Esophagus muscularis mucosa (tissue), 4 donors: ENCODE measurements around the gene SAP25. TPM values are rescaled to one million over a fixed set of nuclear protein-coding genes. Genes with fewer than 3 reads are reported as not detected.

ENCODE experiments used
- DNase-seq: peaks from one replicate; pipeline ENCODE4 v3.0.0-alpha.2; 2017; ENCODE audit errors: extremely low spot score
- H3K27ac ChIP-seq, 4 donors: fragments of 200-600 bp; sonication (generic); replicated peaks in 1 of 4; 1 replicate in 3 of 4; 2 replicates in 1 of 4; pipeline ENCODE4 v1.5.1; 2016 to 2019; ENCODE audit warnings: mild to moderate bottlenecking in 1 of 4
- H3K27me3 ChIP-seq, 4 donors: fragments of 200-600 bp; sonication (generic); one replicate each; pipeline versions ENCODE4 v1.5.1 to v1.6.0; 2016 to 2019
- H3K36me3 ChIP-seq, 4 donors: fragments of 200-600 bp; sonication (generic); one replicate each; pipeline ENCODE4 v1.5.1; 2016 to 2019
- H3K4me1 ChIP-seq, 4 donors: fragments of 200-600 bp; sonication (generic); one replicate each; pipeline ENCODE4 v1.5.1; 2016 to 2019
- H3K4me3 ChIP-seq, 4 donors: fragments of 200-600 bp; sonication (generic); 1 replicate in 2 of 4; 2 replicates in 2 of 4; pipeline ENCODE4 v1.5.1; 2016 to 2019; ENCODE audit warnings: mild to moderate bottlenecking in 4 of 4, moderate library complexity in 1 of 4
- H3K9me3 ChIP-seq, 4 donors: fragments of 200-600 bp; sonication (generic); 1 replicate in 3 of 4; 2 replicates in 1 of 4; pipeline ENCODE4 v1.5.1; 2016 to 2019
- EP300 ChIP-seq: sonication (generic); formaldehyde crosslinking; IDR thresholded peaks from one replicate; pipeline ENCODE4 v1.6.1; 2017; ENCODE audit warnings: antibody characterized with exemption
- POLR2A ChIP-seq: fragments of 450-650 bp; IDR thresholded peaks from one replicate; pipeline ENCODE4 v1.6.1; 2017; ENCODE audit warnings: antibody characterized with exemption, moderate library complexity, mild to moderate bottlenecking, low read depth
- POLR2AphosphoS5 ChIP-seq, 2 donors: sonication (generic); formaldehyde crosslinking; IDR thresholded peaks; one replicate each; pipeline ENCODE4 v1.6.1; 2017; ENCODE audit warnings: antibody characterized with exemption in 2 of 2
- WGBS: methylation state at CpG from one replicate; pipeline ENCODE4 v1.1.5; 2018; 5-methylcytosine and 5-hydroxymethylcytosine counted together
- intact Hi-C: fragments of 100-400 bp; cut with DNase I; formaldehyde crosslinking; loops from one replicate; pipeline ENCODE4 v1.15.1; 2023
- total RNA-seq, 4 donors: library from RNA; depleted of rRNA; stranded (reverse); fragments of >200 nt; gene quantifications; one replicate each; pipeline versions ENCODE4 v1.1.0 to v1.2.1, GENCODE V29; 2016
- TF ChIP-seq, protein P1 (sequence below), 3 experiments: fragments of 200-600 bp in 2 of 3; fragments of 450-650 bp in 1 of 3; sonication (generic) in 2 of 3; IDR thresholded peaks; one replicate each; pipeline ENCODE4 v1.5.1; 2017 to 2019; ENCODE audit warnings: antibody characterized with exemption in 3 of 3, mild to moderate bottlenecking in 2 of 3, moderate library complexity in 1 of 3

SAP25 gene
- total RNA-seq, 4 donors from 2014 or later, result 0.83 to 0.92 TPM; not detected in 2

DNA sequence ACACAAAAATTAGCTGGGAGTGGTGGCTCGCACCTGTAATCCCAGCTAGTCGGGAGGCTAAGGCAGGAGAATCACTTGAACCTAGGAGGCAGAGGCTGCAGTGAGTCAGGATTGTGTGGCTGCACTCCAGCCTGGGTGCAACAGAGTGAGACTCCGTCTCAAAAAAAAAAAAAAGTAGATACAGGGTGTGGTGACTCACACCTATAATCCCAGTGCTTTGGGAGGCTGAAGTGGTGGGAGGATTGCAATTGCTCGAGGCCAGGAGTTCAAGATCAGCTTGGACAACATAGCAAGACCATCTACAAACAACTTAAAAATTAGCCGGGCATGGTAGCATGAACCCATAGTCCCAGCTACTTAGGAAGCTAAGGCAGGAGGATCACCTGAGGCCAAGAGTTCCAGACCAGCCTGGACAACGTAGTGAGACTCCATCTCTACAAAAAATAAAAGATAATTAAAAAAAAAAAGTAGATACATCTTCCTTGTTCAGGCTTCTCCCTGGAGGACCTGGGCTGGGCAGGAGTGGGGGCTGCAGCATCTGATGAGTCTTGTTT is 40.7 kb upstream of the SAP25 start:
- no peak overlapping the region for H3K4me3 ChIP-seq
- WGBS, result 82% methylated on average over 6 of the region's 6 CpGs
- H3K4me1 ChIP-seq, result peaks cover 14 to 17% (median 14%) of the 10 kb centered on the region in 4 donors
- DNase-seq, result no peak
- H3K27me3 ChIP-seq, result no peaks in the 10 kb centered on the region
- peaks cover 0 to 23% (median 8%) of the 10 kb centered on the region in 4 donors for H3K36me3 ChIP-seq
- TF ChIP-seq EP300, result no peak
- TF ChIP-seq POLR2AphosphoS5 (IDR thresholded peaks at IDR 0.05), result no peak
- TF ChIP-seq, protein P1, sequence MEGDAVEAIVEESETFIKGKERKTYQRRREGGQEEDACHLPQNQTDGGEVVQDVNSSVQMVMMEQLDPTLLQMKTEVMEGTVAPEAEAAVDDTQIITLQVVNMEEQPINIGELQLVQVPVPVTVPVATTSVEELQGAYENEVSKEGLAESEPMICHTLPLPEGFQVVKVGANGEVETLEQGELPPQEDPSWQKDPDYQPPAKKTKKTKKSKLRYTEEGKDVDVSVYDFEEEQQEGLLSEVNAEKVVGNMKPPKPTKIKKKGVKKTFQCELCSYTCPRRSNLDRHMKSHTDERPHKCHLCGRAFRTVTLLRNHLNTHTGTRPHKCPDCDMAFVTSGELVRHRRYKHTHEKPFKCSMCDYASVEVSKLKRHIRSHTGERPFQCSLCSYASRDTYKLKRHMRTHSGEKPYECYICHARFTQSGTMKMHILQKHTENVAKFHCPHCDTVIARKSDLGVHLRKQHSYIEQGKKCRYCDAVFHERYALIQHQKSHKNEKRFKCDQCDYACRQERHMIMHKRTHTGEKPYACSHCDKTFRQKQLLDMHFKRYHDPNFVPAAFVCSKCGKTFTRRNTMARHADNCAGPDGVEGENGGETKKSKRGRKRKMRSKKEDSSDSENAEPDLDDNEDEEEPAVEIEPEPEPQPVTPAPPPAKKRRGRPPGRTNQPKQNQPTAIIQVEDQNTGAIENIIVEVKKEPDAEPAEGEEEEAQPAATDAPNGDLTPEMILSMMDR (IDR thresholded peaks at IDR 0.05), result no peak
- TF ChIP-seq POLR2A, result no peak
- no peaks in the 10 kb centered on the region for H3K9me3 ChIP-seq
- intact Hi-C loops, result loop anchor here (5.0 kb wide), 1 partner anchor 58 kb away; the partner anchor contains the start of gene GNB2
- H3K27ac ChIP-seq, result no peak overlapping the region

- Histone ChIP-seq H3K4me1 (peaks cover 14 to 17% (median 14%) of the 10 kb centered on the region in 4 donors), H3K9me3 (no peaks in the 10 kb centered on the region), H3K27me3 (no peaks in the 10 kb centered on the region), H3K36me3 (peaks cover 0 to 23% (median 8%) of the 10 kb centered on the region in 4 donors), H3K27ac (no peak overlapping the region), H3K4me3 (peak overlapping the region; percentile 65 to 83 (median 74))
- DNase-seq, result no peak
- intact Hi-C loops, result loop anchor here (5.0 kb wide), 1 partner anchor 59 kb away; the partner anchor contains the start of gene GNB2
- no peak for TF ChIP-seq EP300
- no peak for TF ChIP-seq POLR2AphosphoS5 (IDR thresholded peaks at IDR 0.05)
- TF ChIP-seq, protein P1 (IDR thresholded peaks at IDR 0.05), result no peak
- TF ChIP-seq POLR2A, result no peak
- WGBS, result 92% methylated on average over 13 of the region's 13 CpGs
These were observed 39.9 kb upstream of the SAP25 start for GRCh38 chr7:100613412-100614175.

DNA sequence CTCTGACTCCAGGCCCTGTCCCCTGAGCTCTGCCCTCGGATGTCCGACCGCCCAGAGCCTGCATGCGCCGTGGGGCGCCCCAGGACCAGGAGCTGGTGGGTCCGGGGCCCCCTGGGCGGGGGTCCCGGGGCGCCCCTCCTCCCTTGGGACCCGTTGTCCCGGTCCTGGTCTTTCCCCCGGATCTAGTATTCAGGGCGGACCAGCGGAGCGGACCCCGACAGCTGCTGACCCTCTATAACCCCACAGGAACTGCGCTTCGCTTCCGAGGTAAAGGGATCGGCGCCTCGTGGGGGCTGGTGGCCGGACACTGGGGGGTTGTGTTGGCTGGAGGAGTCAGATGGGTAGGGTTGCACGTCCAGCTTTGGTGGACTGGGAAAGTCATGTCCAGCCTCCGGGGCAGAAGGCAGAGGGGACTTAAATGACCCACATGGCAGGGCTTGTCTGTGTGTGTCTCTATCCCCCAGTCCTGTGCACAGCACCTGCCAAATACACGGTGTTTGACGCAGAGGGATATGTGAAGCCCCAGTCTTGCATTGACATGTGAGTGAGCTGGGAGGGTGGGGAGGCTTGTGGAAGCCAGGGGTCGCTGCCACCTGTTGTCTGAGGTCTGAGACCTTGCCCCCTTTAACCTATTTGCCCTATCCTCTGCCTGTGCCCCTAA is 39.2 kb upstream of the SAP25 start:
- Histone ChIP-seq H3K36me3 (peaks cover 0 to 20% (median 8%) of the 10 kb centered on the region in 4 donors), H3K27ac (peak overlapping the region; percentile 91 to 95 (median 92)), H3K27me3 (no peaks in the 10 kb centered on the region), H3K4me3 (peak overlapping the region; percentile 65 to 83 (median 74)), H3K9me3 (no peaks in the 10 kb centered on the region), H3K4me1 (peaks cover 14 to 17% (median 14%) of the 10 kb centered on the region in 4 donors)
- 7% methylated on average over 12 of the region's 29 CpGs for WGBS
- TF ChIP-seq POLR2A (no peak), EP300 (no peak), POLR2AphosphoS5 (IDR thresholded peaks at IDR 0.05) (no peak)
- TF ChIP-seq, protein P1 (IDR thresholded peaks at IDR 0.05), result no peak
- DNase-seq, result no peak
- intact Hi-C loops, result loop anchor here (5.0 kb wide), 1 partner anchor 59 kb away; the partner anchor contains the start of gene GNB2

DNA sequence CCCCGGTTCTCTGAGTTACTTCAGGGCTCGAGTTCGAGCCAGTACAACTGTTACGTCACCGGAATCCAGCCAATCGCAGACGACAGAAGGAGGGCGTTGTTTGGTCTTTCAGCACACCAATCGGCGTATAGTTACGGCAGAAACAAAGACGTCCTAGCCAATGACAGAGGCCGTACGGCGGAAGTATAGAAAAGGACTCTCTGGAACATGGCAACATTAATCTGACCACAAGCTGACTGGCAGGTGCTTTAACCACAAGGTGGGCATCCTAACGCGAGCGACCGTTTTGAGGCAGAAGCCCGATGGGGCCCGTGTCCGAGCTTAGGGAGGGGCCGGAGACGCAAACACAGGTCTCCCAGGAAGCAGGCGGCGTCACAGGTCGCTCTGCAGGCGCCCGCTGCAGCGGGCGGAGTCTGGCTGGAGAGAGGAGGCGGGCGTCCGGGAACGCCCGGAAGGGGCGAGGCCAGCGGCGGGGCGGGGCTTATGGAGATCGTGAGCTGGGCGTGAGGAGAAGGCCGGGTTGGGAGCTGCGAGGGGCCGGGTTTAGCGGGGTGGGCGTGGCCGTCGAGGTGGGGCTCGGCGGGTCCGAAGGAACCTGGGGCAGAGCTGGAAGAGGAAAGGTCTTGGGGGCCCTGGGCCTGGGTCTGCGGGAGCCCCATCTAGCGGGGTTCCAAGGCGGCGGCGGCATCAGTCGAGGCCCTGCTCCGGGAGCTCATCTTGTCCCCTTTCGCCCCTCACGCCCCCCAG is 38.5 kb upstream of the SAP25 start, which contains the start of gene MOSPD3:
MOSPD3 (plus strand) TSS at position 558 of the 747 bp plus-strand sequence. CDS start 252 bp downstream, outside the sequence.
- H3K36me3 ChIP-seq, result peaks cover 0 to 19% (median 8%) of the 10 kb centered on the region in 4 donors
- H3K27ac ChIP-seq, result peak within 1 kb of the TSS; percentile 91 to 95 (median 92)
- H3K27me3 ChIP-seq, result no peaks in the 10 kb centered on the region
- DNase-seq, result peak; percentile 100
- H3K4me1 ChIP-seq, result peaks cover 14 to 17% (median 14%) of the 10 kb centered on the region in 4 donors
- WGBS, result 0% methylated on average over 33 of the region's 61 CpGs
- TF ChIP-seq POLR2A, result peak; percentile 87
- no peak for TF ChIP-seq EP300
- peak; percentile 77 to 93 for TF ChIP-seq POLR2AphosphoS5 (IDR thresholded peaks at IDR 0.05)
- TF ChIP-seq, protein P1 (IDR thresholded peaks at IDR 0.05), result peak in 1 of 3 experiments; percentile 13
- H3K4me3 ChIP-seq, result peak within 1 kb of the TSS; percentile 65 to 83 (median 74)
- H3K9me3 ChIP-seq, result no peaks in the 10 kb centered on the region
- intact Hi-C loops, result loop anchor here (5.0 kb wide), 1 partner anchor 60 kb away; the partner anchor contains the start of gene GNB2
